ENCODE data around the gene CFAP100. TPM values are rescaled to one million over a fixed set of nuclear protein-coding genes. Genes with fewer than 3 reads are reported as not detected.
A peak's percentile ranks its signal among the peaks of the same experiment; 100 is the strongest.

CFAP100 gene
- total and polyA plus RNA-seq, 10 of the 15 experiments (the other 5 are each of a cell fraction or from before 2014, with no cell fraction given) = 0.04 to 0.27 TPM; not detected in 8

DNA sequence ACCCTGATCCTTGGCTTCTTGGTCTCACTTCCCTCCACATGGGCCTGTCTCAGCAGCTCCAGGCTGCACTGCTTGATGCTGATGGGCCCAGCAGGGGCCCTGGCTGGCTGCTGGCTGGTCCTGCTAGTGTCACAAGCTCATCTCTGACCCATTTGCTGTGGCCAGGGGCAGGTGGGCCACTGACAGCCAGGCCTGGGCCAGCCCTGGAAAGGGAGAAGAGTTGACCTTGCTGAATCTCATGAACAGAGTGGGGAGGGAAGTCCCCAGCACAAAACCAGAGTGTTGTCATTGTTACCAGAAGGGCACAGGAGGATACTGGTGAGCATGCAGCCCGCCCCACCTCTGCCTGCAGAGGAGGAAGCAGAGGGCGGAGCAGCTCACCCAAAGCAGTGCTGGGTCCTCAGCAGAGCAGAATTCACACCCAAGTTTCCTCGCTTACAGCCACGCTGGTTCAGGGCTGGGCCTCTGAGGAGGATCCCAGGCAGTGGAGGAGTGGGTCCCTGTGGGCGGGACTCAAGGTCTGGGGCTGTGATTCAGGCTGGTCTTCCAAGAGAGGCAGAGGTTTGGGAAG, 29.9 kb upstream of the CFAP100 start:
- Histone ChIP-seq H3K4me2 (ENCODE audit: control insufficient read depth, insufficient read depth) (no peak overlapping the region), H4K20me1 (ENCODE audit: control insufficient read depth, insufficient read depth) (no peaks in the 10 kb centered on the region), H3K27ac (ENCODE audit: control insufficient read depth, insufficient read depth) (no peak overlapping the region), H3K79me2 (ENCODE audit: control insufficient read depth, insufficient read depth, low read length) (no peaks in the 10 kb centered on the region), H3K36me3 (ENCODE audit: control insufficient read depth in 2 of 2, insufficient read depth in 2 of 2, low read length in 1 of 2) (no peaks in the 10 kb centered on the region), H3K9me3 (replicated peaks; ENCODE audit: control insufficient read depth, insufficient read depth, low read length) (no peaks in the 10 kb centered on the region), H3K4me3 (no peak overlapping the region), H2AFZ (ENCODE audit: control insufficient read depth, low read depth, low read length) (no peak overlapping the region), H3K27me3 (replicated peaks in 1 of 2; ENCODE audit: control insufficient read depth in 2 of 2, insufficient read depth in 2 of 2, low read length in 1 of 2) (0 out of 4 replicates have a peak, but pooled peaks cover 0 to 1% of the 10 kb centered on the region in 2 experiments), H3K4me1 (ENCODE audit: control insufficient read depth, insufficient read depth, low read length) (no peaks in the 10 kb centered on the region), H3K9ac (ENCODE audit: control insufficient read depth, insufficient read depth, low read length) (no peak overlapping the region)
- DNase-seq (ENCODE audit: low read depth, low spot score) = no peak
- no peak for TF ChIP-seq RBBP5 (conservative IDR thresholded peaks at IDR 0.05)
- no peak for TF ChIP-seq ZNF207 (IDR thresholded peaks at IDR 0.05; ENCODE audit: borderline replicate concordance)
- TF ChIP-seq DPF2 (IDR thresholded peaks at IDR 0.05) = no peak
- no peak for TF ChIP-seq ZNF384 (IDR thresholded peaks at IDR 0.05; ENCODE audit: borderline replicate concordance, low read depth, low read length)
- no peak for TF ChIP-seq SMC3 (IDR thresholded peaks at IDR 0.05; ENCODE audit: borderline replicate concordance, low read length)
- no peak for TF ChIP-seq SREBF2 (IDR thresholded peaks at IDR 0.05; ENCODE audit: low read length)
- no peak for TF ChIP-seq RAD21 (IDR thresholded peaks at IDR 0.05; ENCODE audit: insufficient read depth, low read depth, low read length)
- TF ChIP-seq ETV6 (conservative IDR thresholded peaks at IDR 0.05 in 1 of 2, IDR thresholded peaks at IDR 0.05 in 1 of 2; ENCODE audit: borderline replicate concordance in 1 of 2, low read depth in 1 of 2) = no peak
- no peak for TF ChIP-seq ATF7 (IDR thresholded peaks at IDR 0.05; ENCODE audit: low read depth)
- TF ChIP-seq EED (IDR thresholded peaks at IDR 0.05; ENCODE audit: low read depth) = no peak
- no peak for TF ChIP-seq NR2C2 (IDR thresholded peaks at IDR 0.05; ENCODE audit: borderline replicate concordance, control insufficient read depth, insufficient read length, low read depth)
- TF ChIP-seq, protein P1, sequence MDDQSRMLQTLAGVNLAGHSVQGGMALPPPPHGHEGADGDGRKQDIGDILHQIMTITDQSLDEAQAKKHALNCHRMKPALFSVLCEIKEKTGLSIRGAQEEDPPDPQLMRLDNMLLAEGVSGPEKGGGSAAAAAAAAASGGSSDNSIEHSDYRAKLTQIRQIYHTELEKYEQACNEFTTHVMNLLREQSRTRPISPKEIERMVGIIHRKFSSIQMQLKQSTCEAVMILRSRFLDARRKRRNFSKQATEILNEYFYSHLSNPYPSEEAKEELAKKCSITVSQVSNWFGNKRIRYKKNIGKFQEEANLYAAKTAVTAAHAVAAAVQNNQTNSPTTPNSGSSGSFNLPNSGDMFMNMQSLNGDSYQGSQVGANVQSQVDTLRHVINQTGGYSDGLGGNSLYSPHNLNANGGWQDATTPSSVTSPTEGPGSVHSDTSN (IDR thresholded peaks at IDR 0.05; ENCODE audit: insufficient replicate concordance, low read depth, low read length) = no peak
- TF ChIP-seq MTA2 (IDR thresholded peaks at IDR 0.05; ENCODE audit: low read depth) = no peak
- TF ChIP-seq NR2C1 (IDR thresholded peaks at IDR 0.05) = no peak
- RAD21 ChIA-PET (ENCODE audit: unreplicated experiment) = no interaction called here
- in situ Hi-C loops (cut with MboI) = no loop called here
- intact Hi-C loops (cut with micrococcal nuclease; ENCODE audit: unreplicated experiment) = no loop called here
- SMC1A ChIA-PET (ENCODE audit: uncharacterized antibody, unreplicated experiment) = interaction anchor here (2.0 kb wide), 1 partner anchor 66 kb away, joined by 5 read pairs; no protein-coding TSS in a partner anchor
- ATAC-seq = peak; percentile 82
- POLR2A ChIA-PET = no interaction called here
- WGBS (ENCODE audit: insufficient coverage, insufficient replicate concordance, low lambda C conversion rate, missing lambda C conversion rate) = 11% methylated on average over 5 of the region's 5 CpGs
- no TSS peak for BruUV-seq (replicated peaks)
- FAIRE-seq = no peak
- CTCF ChIA-PET = no interaction called here

Data from GM12878 (cell line).